ENCODE data around the gene MLLT1.

MLLT1 gene

DNA sequence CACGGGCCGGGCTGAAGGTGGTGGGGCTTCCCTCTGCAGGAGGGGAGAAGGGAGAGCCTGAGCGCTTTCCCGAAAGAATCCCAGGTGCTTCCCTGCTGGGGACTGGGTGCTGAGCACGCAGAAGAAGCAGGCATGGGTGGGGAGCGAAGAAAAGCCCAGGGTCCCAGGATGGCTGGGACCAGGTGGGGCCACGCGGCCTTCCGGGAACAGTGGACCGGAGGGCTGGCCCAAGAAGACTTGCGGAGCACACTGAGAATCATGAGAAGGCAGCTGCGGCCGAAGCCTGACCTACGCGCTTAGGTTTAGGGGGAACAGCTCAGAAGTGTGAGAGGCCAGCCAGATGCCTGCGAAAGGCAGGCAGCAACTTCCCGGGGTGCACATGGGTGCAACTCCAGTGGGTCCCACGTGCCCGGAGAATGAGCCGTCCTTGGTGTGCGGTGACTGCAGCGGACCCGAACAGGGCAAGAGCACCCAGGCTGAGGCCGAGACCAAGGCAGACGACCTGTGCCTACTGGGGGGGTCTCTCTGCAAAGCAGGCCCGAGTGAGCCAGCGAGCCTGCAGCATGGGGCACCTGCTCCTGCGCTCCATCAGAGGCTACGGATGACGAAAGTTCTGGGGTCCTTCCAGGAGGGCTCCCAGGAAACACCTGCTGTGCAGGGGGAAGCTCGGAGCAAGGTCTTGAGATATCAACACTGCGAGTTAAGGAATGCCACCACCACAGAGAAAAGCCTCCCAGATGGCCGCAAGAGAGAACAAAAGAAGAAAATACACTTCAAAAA, 52.4 kb downstream of the MLLT1 start:
- TF ChIP-seq FOXM1 (IDR thresholded peaks at IDR 0.05; ENCODE audit: borderline replicate concordance) (no peak), FOXK2 (IDR thresholded peaks at IDR 0.05) (no peak), NFRKB (IDR thresholded peaks at IDR 0.05) (no peak), LEF1 (IDR thresholded peaks at IDR 0.05; ENCODE audit: borderline replicate concordance) (no peak), ARNT (IDR thresholded peaks at IDR 0.05) (no peak), SP1 (IDR thresholded peaks at IDR 0.05) (no peak), ZNF384 (IDR thresholded peaks at IDR 0.05) (no peak), HDGF (IDR thresholded peaks at IDR 0.05; ENCODE audit: borderline replicate concordance) (no peak), L3MBTL2 (conservative IDR thresholded peaks at IDR 0.05) (no peak), SUZ12 (IDR thresholded peaks at IDR 0.05) (no peak)
- no peak for DNase-seq (ENCODE audit: extremely low spot score)
- CTCF ChIA-PET = no interaction called here
- POLR2A ChIA-PET = no interaction called here

DNA sequence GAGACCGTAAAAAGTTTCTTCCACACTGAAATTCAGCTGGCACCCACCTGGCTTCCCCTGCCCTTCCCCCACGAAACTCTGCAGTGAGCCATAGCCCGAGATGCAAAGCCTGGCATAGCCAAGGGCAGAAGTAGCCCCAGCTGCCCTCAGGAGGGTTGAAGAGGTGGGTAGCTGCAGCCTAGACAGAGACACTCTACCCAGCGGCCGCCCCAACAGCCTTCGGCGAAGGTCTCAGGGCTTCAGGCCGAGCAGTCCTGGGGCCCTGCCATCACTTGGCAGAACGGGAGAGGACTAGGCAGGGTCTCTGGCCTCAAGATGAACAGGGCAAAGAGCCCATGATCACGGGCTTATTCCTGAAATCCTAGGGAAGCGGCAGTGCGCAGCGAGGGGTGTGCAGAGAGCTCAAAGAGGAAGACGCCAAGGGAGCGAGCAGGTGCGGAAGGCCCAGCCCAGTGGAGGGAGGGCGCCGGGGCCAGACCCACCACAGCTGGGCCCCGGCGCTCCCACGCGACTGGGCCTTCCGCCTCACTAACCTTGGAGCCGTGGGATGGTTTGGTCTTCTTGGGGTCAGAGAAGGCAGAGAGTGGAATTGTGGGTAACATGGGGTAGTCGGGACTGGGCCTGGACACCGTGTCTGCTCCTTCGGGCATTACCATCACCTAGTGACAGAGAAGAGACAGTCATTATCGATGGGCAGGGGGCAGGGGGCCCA, 53.2 kb downstream of the MLLT1 start:
- TF ChIP-seq CTBP1 (IDR thresholded peaks at IDR 0.05; ENCODE audit: borderline replicate concordance) (no peak), ELF4 (IDR thresholded peaks at IDR 0.05) (no peak), L3MBTL2 (conservative IDR thresholded peaks at IDR 0.05) (no peak), ARNT (IDR thresholded peaks at IDR 0.05) (no peak), NFRKB (IDR thresholded peaks at IDR 0.05) (no peak), FOXM1 (IDR thresholded peaks at IDR 0.05; ENCODE audit: borderline replicate concordance) (no peak), ZNF384 (IDR thresholded peaks at IDR 0.05) (no peak), FOXK2 (IDR thresholded peaks at IDR 0.05) (no peak)
- ChIA-PET CTCF (no interaction called here), POLR2A (no interaction called here)
- no peak for DNase-seq (ENCODE audit: extremely low spot score)

DNA sequence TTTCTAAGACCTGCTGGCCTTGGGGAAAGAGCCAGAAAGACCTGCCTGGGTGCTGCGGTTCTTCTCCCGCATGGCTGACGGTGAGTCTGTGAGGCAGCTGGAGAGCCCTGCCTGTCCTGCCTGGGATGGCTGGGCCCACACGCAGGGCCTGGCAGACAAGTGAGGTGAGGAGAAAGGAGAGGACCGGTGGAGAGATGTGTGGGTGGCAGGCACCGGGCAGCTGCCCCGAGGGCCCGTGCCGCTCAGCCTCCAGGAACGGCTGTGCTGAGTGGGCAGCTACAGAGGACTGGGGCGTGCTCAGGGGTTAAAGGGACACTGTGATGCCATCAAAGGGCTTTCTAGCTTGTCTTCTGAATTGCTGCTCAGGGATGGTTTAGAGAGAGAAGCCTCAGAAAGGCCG, 53.8 kb downstream of the MLLT1 start:
- no peak for TF ChIP-seq ELF4 (IDR thresholded peaks at IDR 0.05)
- ChIA-PET POLR2A (no interaction called here), CTCF (no interaction called here)

DNA sequence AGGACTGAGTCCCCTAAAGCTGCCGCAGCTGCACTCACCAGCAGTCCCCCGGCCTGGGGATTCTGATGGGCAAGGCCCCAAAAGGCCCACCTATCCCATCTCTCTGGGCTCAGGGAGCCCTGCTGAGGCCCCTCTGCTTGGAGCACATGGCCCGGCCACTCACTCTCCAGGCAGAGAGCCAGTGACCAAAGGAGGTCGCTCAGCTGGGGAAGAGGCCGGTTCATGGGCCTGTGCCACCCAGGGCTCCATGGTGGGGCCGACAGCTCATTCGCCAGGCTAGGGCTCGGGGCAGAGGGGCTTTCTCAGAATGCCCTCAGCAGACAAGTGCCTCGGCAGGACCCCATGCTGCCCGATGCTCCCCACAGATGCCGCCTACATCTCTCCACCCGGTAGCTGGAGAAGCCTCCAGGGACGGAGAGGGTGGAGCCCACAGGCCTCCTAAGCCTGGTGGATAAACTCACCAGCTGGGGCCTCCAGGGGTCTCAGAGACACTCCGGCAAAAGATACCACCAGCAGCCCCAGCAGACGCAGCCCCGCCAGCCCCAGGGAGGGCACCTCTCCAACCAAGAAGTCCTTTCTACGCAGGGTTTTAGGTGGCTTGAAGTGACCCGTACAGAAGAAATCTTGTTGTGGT, 54.4 kb downstream of the MLLT1 start:
- ChIA-PET POLR2A (no interaction called here), CTCF (no interaction called here)
- no peak for TF ChIP-seq ZNF384 (IDR thresholded peaks at IDR 0.05)
- TF ChIP-seq LEF1 (IDR thresholded peaks at IDR 0.05; ENCODE audit: borderline replicate concordance) = no peak

More for the DNA sequence above, 53.8 kb downstream of the MLLT1 start:
- DNase-seq (ENCODE audit: extremely low spot score) = no peak

DNA sequence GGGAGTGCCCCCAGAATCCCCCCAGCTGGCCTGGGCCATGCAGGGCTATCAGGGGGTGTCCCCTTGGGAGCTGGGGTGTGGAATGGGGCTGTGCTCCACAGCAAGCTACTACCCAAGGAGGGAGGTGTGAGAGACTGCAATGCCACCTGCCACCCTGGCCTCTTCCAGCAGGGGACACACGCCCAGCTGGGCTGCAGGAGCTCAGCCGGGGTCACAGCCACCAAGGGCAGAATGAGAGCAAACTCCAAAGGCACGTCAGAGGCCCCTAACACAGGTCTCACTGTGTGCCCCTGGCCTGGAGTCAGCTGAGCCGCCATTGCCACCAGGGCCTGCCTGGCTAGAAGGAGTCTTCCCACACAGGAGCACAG, 55.5 kb downstream of the MLLT1 start:
- CTCF ChIA-PET = no interaction called here
- no peak for DNase-seq (ENCODE audit: extremely low spot score)
- POLR2A ChIA-PET = no interaction called here
- TF ChIP-seq CTBP1 (IDR thresholded peaks at IDR 0.05; ENCODE audit: borderline replicate concordance) (no peak), LEF1 (IDR thresholded peaks at IDR 0.05; ENCODE audit: borderline replicate concordance) (no peak), ZNF384 (IDR thresholded peaks at IDR 0.05) (no peak), BHLHE40 (IDR thresholded peaks at IDR 0.05; ENCODE audit: borderline replicate concordance) (no peak), ARNT (IDR thresholded peaks at IDR 0.05) (no peak), FOXM1 (IDR thresholded peaks at IDR 0.05; ENCODE audit: borderline replicate concordance) (no peak), NFRKB (IDR thresholded peaks at IDR 0.05) (no peak), FOXK2 (IDR thresholded peaks at IDR 0.05) (no peak)
- TF ChIP-seq, protein P1, sequence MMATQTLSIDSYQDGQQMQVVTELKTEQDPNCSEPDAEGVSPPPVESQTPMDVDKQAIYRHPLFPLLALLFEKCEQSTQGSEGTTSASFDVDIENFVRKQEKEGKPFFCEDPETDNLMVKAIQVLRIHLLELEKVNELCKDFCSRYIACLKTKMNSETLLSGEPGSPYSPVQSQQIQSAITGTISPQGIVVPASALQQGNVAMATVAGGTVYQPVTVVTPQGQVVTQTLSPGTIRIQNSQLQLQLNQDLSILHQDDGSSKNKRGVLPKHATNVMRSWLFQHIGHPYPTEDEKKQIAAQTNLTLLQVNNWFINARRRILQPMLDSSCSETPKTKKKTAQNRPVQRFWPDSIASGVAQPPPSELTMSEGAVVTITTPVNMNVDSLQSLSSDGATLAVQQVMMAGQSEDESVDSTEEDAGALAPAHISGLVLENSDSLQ (IDR thresholded peaks at IDR 0.05) = no peak

More for the DNA sequence above, 54.4 kb downstream of the MLLT1 start:
- no peak for DNase-seq (ENCODE audit: extremely low spot score)

DNA sequence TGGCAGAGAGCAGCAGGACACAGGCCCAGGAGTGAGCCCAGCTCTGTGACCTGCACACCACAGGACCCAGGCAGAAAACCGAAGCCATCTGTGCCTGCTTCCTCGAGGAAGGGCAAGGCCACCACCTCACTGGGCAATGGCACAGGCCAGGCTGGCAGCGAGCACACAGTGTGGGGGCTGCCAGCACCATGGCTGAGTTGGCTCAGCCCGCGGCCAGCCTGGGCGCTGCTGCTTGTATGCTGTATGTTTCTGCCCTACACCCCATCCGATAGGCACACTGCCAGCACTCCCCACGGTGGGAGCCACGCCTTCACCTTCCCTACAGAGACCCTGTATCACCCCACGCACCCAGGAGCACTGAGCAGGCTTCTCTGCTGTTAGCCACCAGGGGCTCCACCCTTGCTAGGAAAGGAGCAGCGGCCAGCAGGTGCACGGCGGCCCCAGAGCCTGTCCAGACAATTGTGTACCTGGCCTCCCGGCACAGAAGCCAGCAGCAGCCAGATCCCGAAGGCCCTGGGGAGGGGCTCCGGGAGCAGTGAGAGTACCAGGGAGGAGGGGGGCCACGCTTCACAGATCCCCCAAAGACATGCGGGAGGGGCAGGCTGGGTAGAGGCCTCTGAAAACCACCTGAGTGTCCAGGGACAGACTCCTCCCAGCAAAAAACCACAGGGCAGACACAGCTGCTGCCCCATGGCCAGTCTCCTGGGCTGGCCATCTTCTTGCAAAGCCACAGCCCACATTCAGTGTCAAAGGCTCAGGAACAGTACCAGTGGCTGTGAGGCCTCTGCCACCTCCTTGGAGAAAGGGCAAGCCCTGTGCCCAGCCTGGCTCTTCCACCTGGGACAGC, 56.1 kb downstream of the MLLT1 start:
- ChIA-PET POLR2A (no interaction called here), CTCF (no interaction called here)
- TF ChIP-seq SUZ12 (IDR thresholded peaks at IDR 0.05) (no peak), BHLHE40 (IDR thresholded peaks at IDR 0.05; ENCODE audit: borderline replicate concordance) (no peak), LEF1 (IDR thresholded peaks at IDR 0.05; ENCODE audit: borderline replicate concordance) (no peak), L3MBTL2 (conservative IDR thresholded peaks at IDR 0.05) (no peak), ELF4 (IDR thresholded peaks at IDR 0.05) (no peak), ZNF384 (IDR thresholded peaks at IDR 0.05) (no peak), ARNT (IDR thresholded peaks at IDR 0.05) (no peak)
- TF ChIP-seq, protein P1 (IDR thresholded peaks at IDR 0.05) = no peak
- DNase-seq (ENCODE audit: extremely low spot score) = no peak

DNA sequence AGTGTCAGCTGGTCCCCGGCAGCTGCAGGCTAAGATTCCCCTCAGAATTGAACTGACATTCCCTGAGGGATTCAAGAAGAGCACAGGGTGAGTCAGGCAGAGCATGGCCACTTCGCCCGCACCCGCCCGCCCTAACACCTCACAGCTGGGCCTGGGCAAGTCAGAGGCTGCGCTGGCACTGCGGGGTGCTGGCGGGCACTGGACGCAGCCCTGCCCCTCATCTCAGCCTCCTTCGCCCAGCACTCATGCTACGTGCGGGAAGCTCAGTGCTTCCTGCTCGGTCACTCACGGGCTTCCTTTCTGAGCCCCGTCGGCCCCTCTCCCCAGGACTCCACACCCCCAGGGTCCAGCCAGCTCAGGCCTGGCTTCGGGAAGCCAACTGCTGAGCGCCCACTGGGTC, 56.9 kb downstream of the MLLT1 start:
- no peak for DNase-seq (ENCODE audit: extremely low spot score)
- TF ChIP-seq ZNF384 (IDR thresholded peaks at IDR 0.05) = no peak
- TF ChIP-seq BHLHE40 (IDR thresholded peaks at IDR 0.05; ENCODE audit: borderline replicate concordance) = no peak
- TF ChIP-seq SP1 (IDR thresholded peaks at IDR 0.05) = no peak
- no peak for TF ChIP-seq FOXA1 (IDR thresholded peaks at IDR 0.05)
- TF ChIP-seq ARNT (IDR thresholded peaks at IDR 0.05) = no peak
- no peak for TF ChIP-seq FOXK2 (IDR thresholded peaks at IDR 0.05)
- no peak for TF ChIP-seq HDGF (IDR thresholded peaks at IDR 0.05; ENCODE audit: borderline replicate concordance)
- TF ChIP-seq L3MBTL2 (conservative IDR thresholded peaks at IDR 0.05) = no peak
- no peak for TF ChIP-seq TARDBP (IDR thresholded peaks at IDR 0.05)
- TF ChIP-seq LEF1 (IDR thresholded peaks at IDR 0.05; ENCODE audit: borderline replicate concordance) = no peak
- TF ChIP-seq FOXM1 (IDR thresholded peaks at IDR 0.05; ENCODE audit: borderline replicate concordance) = no peak
- TF ChIP-seq ELF4 (IDR thresholded peaks at IDR 0.05) = no peak
- no peak for TF ChIP-seq SUZ12 (IDR thresholded peaks at IDR 0.05)
- no peak for TF ChIP-seq NFRKB (IDR thresholded peaks at IDR 0.05)
- TF ChIP-seq, protein P1 (IDR thresholded peaks at IDR 0.05) = no peak
- TF ChIP-seq CTBP1 (IDR thresholded peaks at IDR 0.05; ENCODE audit: borderline replicate concordance) = no peak
- ChIA-PET CTCF (no interaction called here), POLR2A (no interaction called here)
